HCT116 (cell line): ENCODE measurements around the gene MRPS27. TPM values are rescaled to one million over a fixed set of nuclear protein-coding genes. Genes with fewer than 3 reads are reported as not detected.

Experiments used
- ATAC-seq: fragments of 200-7000 bp; cut with Tn5 transposase; 2 replicates; pipeline ENCODE4 v1.9.1; 2020; ENCODE audit warnings: mild to moderate bottlenecking, moderate library complexity
- BruUV-seq: library from RNA; stranded (reverse); fragments of 400-500 nt; replicated peaks from 2 replicates; lab custom pipeline; 2021; lab: Mats Ljungman, UMichigan
- CTCF ChIA-PET: fragments of 300-600 bp; sonication (Branson Sonifier 250); formaldehyde crosslinking; loops from one replicate; lab custom pipeline; 2021; ENCODE audit warnings: antibody characterized with exemption; lab: Charles Lee
- POLR2A ChIA-PET: fragments of 300-600, 350-600 bp; sonication (Branson Sonifier 250); formaldehyde crosslinking; loops from one replicate; lab custom pipeline; 2021; ENCODE audit warnings: antibody characterized with exemption; lab: Charles Lee
- RAD21 ChIA-PET, 2 experiments: fragments of 300-600 bp; sonication (Branson Sonifier 250); formaldehyde crosslinking; loops; one replicate each; lab custom pipeline; 2023; ENCODE audit warnings: low total read pairs in 2 of 2; ENCODE audit not compliant: uncharacterized antibody in 2 of 2, unreplicated experiment in 2 of 2, low non-redundant PET in 1 of 2; lab: Charles Lee
- DNase-seq: peaks from one replicate; pipeline ENCODE4 v3.0.0-alpha.2; 2010; ENCODE audit warnings: low read depth, low spot score
- H2AFZ ChIP-seq: fragments of 200-600 bp; shearing (Covaris generic), sonication (generic); 2 replicates; pipeline ENCODE4 v1.6.1; 2017; ENCODE audit warnings: low read depth, mixed run types, mixed read lengths, antibody characterized with exemption, low read length; ENCODE audit not compliant: poor library complexity, severe bottlenecking
- H3K27ac ChIP-seq: 2 replicates; pipeline ENCODE4 v1.5.1; 2012; ENCODE audit warnings: low read depth, low read length
- H3K27me3 ChIP-seq: fragments of 200-600 bp; sonication (generic); 2 replicates; pipeline ENCODE4 v1.6.1; 2016; ENCODE audit warnings: mixed run types, low read length, mixed read lengths; ENCODE audit not compliant: insufficient read depth
- H3K36me3 ChIP-seq, 2 experiments: fragments of 200-500 bp in 1 of 2; fragments of 200-600 bp in 1 of 2; sonication (Bioruptor generic) in 1 of 2; sonication (generic) in 1 of 2; 2 replicates each; pipeline versions ENCODE4 v1.5.1 to v1.6.1; 2014 to 2016; ENCODE audit warnings: low read length in 2 of 2, inconsistent platforms in 1 of 2, mixed read lengths in 1 of 2, mixed run types in 1 of 2; ENCODE audit not compliant: insufficient read depth in 2 of 2, control insufficient read depth in 1 of 2
- H3K4me1 ChIP-seq, 2 experiments: fragments of 200-600 bp in 1 of 2; sonication (generic) in 1 of 2; 2 replicates each; pipeline versions ENCODE4 v1.5.1 to v1.6.1; 2012 to 2017; ENCODE audit warnings: low read length in 2 of 2, inconsistent platforms in 1 of 2, mild to moderate bottlenecking in 1 of 2, mixed read lengths in 1 of 2, mixed run types in 1 of 2, moderate library complexity in 1 of 2; ENCODE audit not compliant: insufficient read depth in 2 of 2, control insufficient read depth in 1 of 2
- H3K4me2 ChIP-seq: fragments of 200-600 bp; sonication (generic); 2 replicates; pipeline ENCODE4 v1.6.1; 2017; ENCODE audit warnings: mixed run types, low read length, mixed read lengths
- H3K4me3 ChIP-seq, 2 experiments: fragments of 200-600 bp in 1 of 2; sonication (generic) in 1 of 2; replicated peaks in 1 of 2; 2 replicates each; pipeline ENCODE4 v1.5.1; 2011 to 2016; ENCODE audit warnings: low read length in 2 of 2, control low read depth in 1 of 2, low read depth in 1 of 2, mild to moderate bottlenecking in 1 of 2, mixed read lengths in 1 of 2, mixed run types in 1 of 2
- H3K79me2 ChIP-seq: fragments of 200-600 bp; sonication (generic); 2 replicates; pipeline ENCODE4 v1.6.1; 2017; ENCODE audit warnings: mild to moderate bottlenecking, mixed run types, low read length, moderate library complexity, mixed read lengths; ENCODE audit not compliant: insufficient read depth
- H3K9ac ChIP-seq: fragments of 200-600 bp; sonication (generic); 2 replicates; pipeline ENCODE4 v1.6.1; 2016; ENCODE audit warnings: low read length, mixed read lengths
- H3K9me2 ChIP-seq: fragments of 200-600 bp; sonication (generic), shearing (Covaris generic); 2 replicates; pipeline ENCODE4 v1.6.1; 2017; ENCODE audit warnings: mixed run types, mild to moderate bottlenecking, moderate library complexity; ENCODE audit not compliant: insufficient read depth
- H3K9me3 ChIP-seq, 2 experiments: fragments of 200-500 bp in 1 of 2; fragments of 200-600 bp in 1 of 2; sonication (Bioruptor generic) in 1 of 2; sonication (generic) in 1 of 2; 2 replicates each; pipeline ENCODE4 v1.6.1; 2014 to 2017; ENCODE audit warnings: low read length in 2 of 2, mixed read lengths in 2 of 2, inconsistent platforms in 1 of 2, low read depth in 1 of 2, mild to moderate bottlenecking in 1 of 2, mixed run types in 1 of 2, moderate library complexity in 1 of 2; ENCODE audit not compliant: control insufficient read depth in 1 of 2, insufficient read depth in 1 of 2
- H4K20me1 ChIP-seq: fragments of 200-600 bp; sonication (generic), shearing (Covaris generic); 2 replicates; pipeline ENCODE4 v1.6.1; 2017; ENCODE audit warnings: mixed run types, mild to moderate bottlenecking, moderate library complexity; ENCODE audit not compliant: insufficient read depth
- ELF1 ChIP-seq: IDR thresholded peaks from 2 replicates; pipeline ENCODE4 v1.6.1; 2012; ENCODE audit warnings: low read depth, borderline replicate concordance
- EZH2phosphoT487 ChIP-seq: fragments of 200-600 bp; IDR thresholded peaks from 2 replicates; pipeline ENCODE4 v1.6.1; 2018; ENCODE audit warnings: antibody characterized with exemption, borderline replicate concordance
- FOSL1 ChIP-seq: IDR thresholded peaks from 2 replicates; pipeline ENCODE4 v1.6.1; 2012; ENCODE audit warnings: low read depth
- JUND ChIP-seq: IDR thresholded peaks from 2 replicates; pipeline ENCODE4 v1.6.1; 2012
- POLR2A ChIP-seq: IDR thresholded peaks from 2 replicates; pipeline ENCODE4 v1.7.0; 2011; ENCODE audit warnings: borderline replicate concordance; ENCODE audit not compliant: insufficient read depth, insufficient read length; ENCODE audit errors: extremely low read depth
- POLR2AphosphoS5 ChIP-seq: IDR thresholded peaks from 2 replicates; pipeline ENCODE4 v1.6.1; 2011; ENCODE audit warnings: mild to moderate bottlenecking, low read depth, low read length, moderate library complexity
- ZFX ChIP-seq: fragments of 450-650 bp; IDR thresholded peaks from 2 replicates; pipeline ENCODE4 v1.6.1; 2017
- ZNF274 ChIP-seq: fragments of 200-500 bp; sonication (Bioruptor generic); IDR thresholded peaks from 2 replicates; pipeline ENCODE4 v1.6.1; 2014; ENCODE audit warnings: mild to moderate bottlenecking, low read depth, low read length, inconsistent platforms
- intact Hi-C: fragments of 100-400 bp; cut with micrococcal nuclease; formaldehyde crosslinking; loops from 2 replicates; pipeline ENCODE4 v1.10.0; 2022
- total RNA-seq: library from RNA; stranded (reverse); gene quantifications from one replicate; pipeline ENCODE4 v1.2.1, GENCODE V29; 2021; ENCODE audit not compliant: unreplicated experiment
- TF ChIP-seq, protein P1 (sequence below): IDR thresholded peaks from 2 replicates; pipeline ENCODE4 v1.6.1; 2012; ENCODE audit warnings: low read depth

The MRPS27 gene
- total RNA-seq, 1 experiment from 2014 or later = 113 TPM

DNA sequence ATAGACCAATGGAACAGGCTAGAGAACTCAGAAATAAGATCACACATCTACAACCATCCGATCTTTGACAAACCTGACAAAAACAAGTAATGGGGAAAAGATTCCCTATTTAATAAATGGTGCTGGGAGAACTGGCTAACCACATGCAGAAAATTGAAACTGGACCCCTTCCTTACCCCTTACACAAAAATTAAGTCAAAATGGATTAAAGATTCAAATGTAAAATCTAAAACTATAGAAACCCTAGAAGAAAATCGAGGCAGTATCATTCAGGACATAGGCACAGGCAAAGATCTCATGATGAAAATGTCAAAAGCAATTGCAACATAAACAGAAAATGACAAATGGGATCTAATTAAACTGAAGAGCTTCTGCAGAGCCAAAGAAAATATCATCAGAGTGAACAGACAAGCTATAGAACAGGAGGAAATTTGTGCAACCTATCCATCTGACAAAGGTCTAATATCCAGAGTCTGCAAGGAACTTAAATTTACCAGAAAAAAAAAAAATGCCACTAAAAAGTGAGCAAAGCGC is 43.8 kb downstream of the MRPS27 start:
- Histone ChIP-seq H3K36me3 (peaks cover 0 to 16% of the 10 kb centered on the region in 2 experiments; a peak in 2 of 4 replicates), H2AFZ (no peak overlapping the region), H3K27ac (no peak overlapping the region), H3K27me3 (no peaks in the 10 kb centered on the region), H3K9ac (no peak overlapping the region), H3K9me3 (no peaks in the 10 kb centered on the region), H3K4me1 (no peaks in the 10 kb centered on the region), H3K79me2 (peaks cover 80% of the 10 kb centered on the region), H3K9me2 (no peaks in the 10 kb centered on the region), H3K4me3 (no peak overlapping the region), H4K20me1 (0 out of 2 replicates have a peak, but pooled peaks cover 7% of the 10 kb centered on the region), H3K4me2 (no peak overlapping the region)
- intact Hi-C loops = no loop called here
- ATAC-seq = no peak
- TF ChIP-seq, protein P1, sequence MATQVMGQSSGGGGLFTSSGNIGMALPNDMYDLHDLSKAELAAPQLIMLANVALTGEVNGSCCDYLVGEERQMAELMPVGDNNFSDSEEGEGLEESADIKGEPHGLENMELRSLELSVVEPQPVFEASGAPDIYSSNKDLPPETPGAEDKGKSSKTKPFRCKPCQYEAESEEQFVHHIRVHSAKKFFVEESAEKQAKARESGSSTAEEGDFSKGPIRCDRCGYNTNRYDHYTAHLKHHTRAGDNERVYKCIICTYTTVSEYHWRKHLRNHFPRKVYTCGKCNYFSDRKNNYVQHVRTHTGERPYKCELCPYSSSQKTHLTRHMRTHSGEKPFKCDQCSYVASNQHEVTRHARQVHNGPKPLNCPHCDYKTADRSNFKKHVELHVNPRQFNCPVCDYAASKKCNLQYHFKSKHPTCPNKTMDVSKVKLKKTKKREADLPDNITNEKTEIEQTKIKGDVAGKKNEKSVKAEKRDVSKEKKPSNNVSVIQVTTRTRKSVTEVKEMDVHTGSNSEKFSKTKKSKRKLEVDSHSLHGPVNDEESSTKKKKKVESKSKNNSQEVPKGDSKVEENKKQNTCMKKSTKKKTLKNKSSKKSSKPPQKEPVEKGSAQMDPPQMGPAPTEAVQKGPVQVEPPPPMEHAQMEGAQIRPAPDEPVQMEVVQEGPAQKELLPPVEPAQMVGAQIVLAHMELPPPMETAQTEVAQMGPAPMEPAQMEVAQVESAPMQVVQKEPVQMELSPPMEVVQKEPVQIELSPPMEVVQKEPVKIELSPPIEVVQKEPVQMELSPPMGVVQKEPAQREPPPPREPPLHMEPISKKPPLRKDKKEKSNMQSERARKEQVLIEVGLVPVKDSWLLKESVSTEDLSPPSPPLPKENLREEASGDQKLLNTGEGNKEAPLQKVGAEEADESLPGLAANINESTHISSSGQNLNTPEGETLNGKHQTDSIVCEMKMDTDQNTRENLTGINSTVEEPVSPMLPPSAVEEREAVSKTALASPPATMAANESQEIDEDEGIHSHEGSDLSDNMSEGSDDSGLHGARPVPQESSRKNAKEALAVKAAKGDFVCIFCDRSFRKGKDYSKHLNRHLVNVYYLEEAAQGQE = no peak
- TF ChIP-seq ZNF274 (no peak), EZH2phosphoT487 (no peak), JUND (no peak), POLR2AphosphoS5 (no peak), FOSL1 (no peak), ZFX (no peak), POLR2A (no peak), ELF1 (no peak)
- POLR2A ChIA-PET = no interaction called here
- CTCF ChIA-PET = no interaction called here
- RAD21 ChIA-PET = no interaction called here
- no TSS peak for BruUV-seq
- DNase-seq = no peak
